H54 (cell line): Measurements from ENCODE around the gene DPEP2NB.

Experiments used
- DNase-seq: peaks from one replicate; pipeline ENCODE4 v3.0.0; 2011; ENCODE audit warnings: low spot score, mixed read lengths; ENCODE audit not compliant: insufficient read length
- FAIRE-seq: peaks from 3 replicates; lab custom pipeline; 2011; peaks lifted over from hg19 to GRCh38; lab: Jason Lieb, UNC
- POLR2A ChIP-seq: IDR thresholded peaks from 2 replicates; pipeline ENCODE4 v1.6.1; 2011; ENCODE audit warnings: low read depth, mild to moderate bottlenecking, low read length

The DPEP2NB gene

DNA sequence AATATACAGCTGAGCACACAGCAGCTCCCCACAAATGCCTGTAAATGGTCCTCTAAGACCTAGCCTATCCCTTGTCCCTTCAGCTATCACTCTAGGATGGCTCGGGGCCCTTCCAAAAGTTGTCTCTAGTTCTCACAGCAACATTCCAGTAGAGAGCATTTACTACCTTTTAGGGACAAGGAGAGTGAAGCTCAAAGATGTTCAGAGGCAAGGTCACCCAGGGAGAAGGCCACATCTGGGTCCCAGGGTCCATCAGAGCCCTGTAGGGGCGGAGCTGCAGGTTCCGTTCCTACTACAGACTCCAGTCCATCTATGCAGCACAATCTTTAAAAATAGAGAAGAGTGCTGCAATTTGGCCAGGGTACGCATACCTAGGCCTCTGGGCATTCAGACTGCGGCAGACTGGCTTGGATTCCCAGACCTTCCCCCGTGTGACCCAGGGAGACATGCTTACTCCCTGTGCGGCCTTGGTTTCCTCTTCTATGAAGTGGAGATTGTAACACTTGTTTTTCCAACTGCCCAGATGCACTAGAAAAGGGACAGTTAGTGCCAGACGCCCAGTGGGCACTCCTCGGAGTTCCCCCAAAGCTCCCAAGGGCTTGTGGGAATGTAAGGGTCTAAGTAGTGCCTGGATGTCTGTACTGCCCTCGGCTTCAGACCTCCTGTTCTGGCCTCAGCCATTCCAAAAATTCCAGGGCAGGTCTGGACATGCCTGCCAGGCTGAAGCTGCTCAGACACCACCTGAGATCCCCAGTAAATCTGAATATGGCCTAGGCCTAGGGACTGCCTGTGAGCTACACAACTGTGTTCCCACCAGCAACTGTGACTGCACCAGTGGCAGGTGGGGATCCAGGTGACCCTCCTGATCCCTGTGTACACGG is 49.8 kb downstream of the DPEP2NB start:
- no peak for TF ChIP-seq POLR2A
- FAIRE-seq (no peak), DNase-seq (no peak)

DNA sequence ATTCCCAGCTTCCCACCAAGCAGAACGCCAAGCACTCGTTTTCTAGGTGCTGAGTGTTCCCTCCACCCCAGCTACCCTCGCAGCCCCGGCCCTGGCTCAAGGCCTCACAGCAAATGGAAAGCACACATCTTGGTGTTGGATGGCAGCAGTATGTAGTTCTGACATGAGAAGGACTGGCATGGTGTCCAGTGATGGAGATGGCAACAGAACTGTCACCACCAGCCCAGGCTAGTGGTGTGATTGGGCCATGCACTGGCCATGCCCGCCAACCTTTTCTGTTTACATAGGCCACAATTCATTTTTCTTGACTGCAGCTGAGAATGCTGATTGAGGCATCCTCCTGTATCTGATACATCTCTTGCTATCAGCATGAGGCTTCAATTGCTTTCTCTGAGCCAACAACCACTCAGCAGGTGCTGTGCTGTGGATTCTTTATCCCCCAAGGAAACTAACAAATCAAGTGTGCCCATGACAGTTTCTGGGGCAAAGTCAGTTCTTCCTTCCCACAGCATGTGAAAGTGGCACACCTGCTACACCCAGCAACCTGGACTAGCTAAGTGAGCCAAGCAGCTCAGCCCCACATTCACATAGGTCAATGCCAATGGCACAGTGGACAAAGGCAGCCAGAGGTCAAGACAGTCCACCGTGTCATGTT is 51.1 kb downstream of the DPEP2NB start:
- FAIRE-seq (no peak), DNase-seq (no peak)
- TF ChIP-seq POLR2A = no peak

DNA sequence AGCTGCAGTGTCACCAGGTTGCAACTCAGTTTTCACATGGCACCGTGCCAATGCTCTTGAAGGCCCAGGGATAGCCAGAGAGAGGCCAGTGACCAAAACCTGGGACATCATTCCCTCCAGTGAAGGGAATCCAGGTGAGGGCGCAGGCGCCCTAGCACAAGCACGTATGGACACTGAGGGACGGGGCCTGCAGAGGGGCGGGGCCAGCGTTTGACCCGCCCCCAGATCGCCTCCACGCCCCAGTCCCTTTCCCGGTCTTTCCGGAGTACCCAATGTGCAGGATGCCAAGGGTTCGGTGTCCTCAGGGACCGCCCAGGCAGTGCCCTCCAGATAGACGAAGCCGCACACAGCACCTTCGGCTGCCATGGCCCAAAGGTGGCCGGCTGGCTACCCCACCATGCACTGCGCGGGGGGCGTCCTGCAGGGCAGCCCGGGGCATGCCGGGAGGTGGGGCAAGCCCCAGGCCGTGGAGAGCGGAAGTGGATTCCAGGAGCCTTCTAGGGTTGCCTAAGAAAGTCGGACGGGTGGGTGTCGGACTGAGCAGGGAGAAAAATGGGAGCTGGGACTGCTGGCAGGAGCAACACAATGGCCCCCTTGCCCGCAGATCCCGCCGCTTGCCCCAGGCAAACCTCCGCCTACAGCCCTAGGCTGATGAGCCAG is 51.9 kb downstream of the DPEP2NB start:
- no peak for TF ChIP-seq POLR2A

More for the DNA sequence above, 51.9 kb downstream of the DPEP2NB start:
- no peak for FAIRE-seq
- no peak for DNase-seq
